H1 (cell line): Measurements from ENCODE around the gene ARHGAP42. TPM values are rescaled to one million over a fixed set of nuclear protein-coding genes. Genes with fewer than 3 reads are reported as not detected.

Source experiments
- CTCF ChIA-PET: fragments of 300-600 bp; sonication (Branson Sonifier 250); formaldehyde crosslinking; loops from one replicate; lab custom pipeline; 2021; ENCODE audit not compliant: partially characterized antibody; lab: Charles Lee
- POLR2A ChIA-PET: fragments of 300-600 bp; sonication (Branson Sonifier 250); formaldehyde crosslinking; loops from one replicate; lab custom pipeline; 2021; ENCODE audit warnings: inconsistent platforms; ENCODE audit not compliant: partially characterized antibody; lab: Charles Lee
- DNase-seq, 2 experiments: peaks; one replicate each; pipeline versions ENCODE4 v3.0.0 to v3.0.0-alpha.2; 2010 to 2022; ENCODE audit warnings: low spot score in 2 of 2, low read depth in 1 of 2, mixed read lengths in 1 of 2
- FAIRE-seq: peaks from 2 replicates; lab custom pipeline; 2011; peaks lifted over from hg19 to GRCh38; lab: Jason Lieb, UNC
- H2AFZ ChIP-seq: 2 replicates; pipeline ENCODE4 v1.8.1; 2012; ENCODE audit warnings: low read length, inconsistent platforms
- H2AK5ac ChIP-seq: 2 replicates; pipeline ENCODE4 v1.6.1; 2013; ENCODE audit warnings: low read depth, low read length
- H2BK120ac ChIP-seq: replicated peaks from 2 replicates; pipeline ENCODE3; 2013; ENCODE audit warnings: low read depth, low read length, inconsistent platforms
- H2BK12ac ChIP-seq: 2 replicates; pipeline ENCODE4 v1.6.1; 2013; ENCODE audit warnings: low read depth, low read length
- H2BK15ac ChIP-seq: 2 replicates; pipeline ENCODE4 v1.6.1; 2013; ENCODE audit warnings: low read length
- H2BK20ac ChIP-seq: 2 replicates; pipeline ENCODE4 v1.6.1; 2013; ENCODE audit warnings: low read length
- H2BK5ac ChIP-seq: 2 replicates; pipeline ENCODE4 v1.6.1; 2013; ENCODE audit warnings: low read depth, low read length
- H3K14ac ChIP-seq: 2 replicates; pipeline ENCODE4 v1.6.1; 2013; ENCODE audit warnings: inconsistent platforms; ENCODE audit not compliant: insufficient read length
- H3K18ac ChIP-seq: 2 replicates; pipeline ENCODE4 v1.6.1; 2013; ENCODE audit warnings: low read length; ENCODE audit errors: extremely low read depth
- H3K23ac ChIP-seq: 2 replicates; pipeline ENCODE4 v1.6.1; 2013; ENCODE audit warnings: inconsistent platforms; ENCODE audit not compliant: insufficient read length
- H3K23me2 ChIP-seq: 2 replicates; pipeline ENCODE4 v1.6.1; 2013; ENCODE audit warnings: low read depth, low read length
- H3K27ac ChIP-seq: 2 replicates; pipeline ENCODE4 v1.6.1; 2011; ENCODE audit warnings: low read depth, low read length, inconsistent platforms
- H3K27me3 ChIP-seq, 4 experiments: replicated peaks in 1 of 4; 1 replicate in 1 of 4; 2 replicates in 3 of 4; pipeline versions ENCODE4 v1.6.1 to v1.8.1; 2011 to 2013; ENCODE audit warnings: low read length in 3 of 4, mild to moderate bottlenecking in 3 of 4, inconsistent platforms in 2 of 4, mixed read lengths in 2 of 4, moderate library complexity in 1 of 4; ENCODE audit not compliant: control insufficient read depth in 3 of 4, insufficient read depth in 3 of 4; ENCODE audit errors: extremely low read depth in 1 of 4
- H3K36me3 ChIP-seq, 4 experiments: 2 replicates each; pipeline versions ENCODE4 v1.6.1 to v1.8.1; 2011 to 2013; ENCODE audit warnings: mild to moderate bottlenecking in 4 of 4, low read length in 3 of 4, moderate library complexity in 2 of 4, control low read depth in 1 of 4, inconsistent platforms in 1 of 4; ENCODE audit not compliant: insufficient read depth in 4 of 4, control insufficient read depth in 2 of 4
- H3K4ac ChIP-seq: replicated peaks from 2 replicates; pipeline ENCODE3; 2013; ENCODE audit warnings: low read length, low read depth, mixed read lengths, inconsistent platforms; ENCODE audit not compliant: insufficient read length
- H3K4me1 ChIP-seq, 4 experiments: replicated peaks in 1 of 4; 1 replicate in 1 of 4; 2 replicates in 3 of 4; pipeline versions ENCODE4 v1.6.1 to v1.8.1; 2011 to 2013; ENCODE audit warnings: low read length in 3 of 4, inconsistent platforms in 2 of 4, mixed read lengths in 1 of 4; ENCODE audit not compliant: insufficient read depth in 4 of 4, control insufficient read depth in 3 of 4
- H3K4me2 ChIP-seq, 2 experiments: 2 replicates each; pipeline versions ENCODE4 v1.6.1 to v1.8.1; 2011 to 2013; ENCODE audit warnings: low read depth in 2 of 2, low read length in 2 of 2, control low read depth in 1 of 2, inconsistent platforms in 1 of 2, mild to moderate bottlenecking in 1 of 2; ENCODE audit not compliant: insufficient read depth in 1 of 2
- H3K4me3 ChIP-seq, 4 experiments: fragments of 200-600, 300-600 bp in 1 of 4; sonication (generic), shearing (Covaris generic), sonication (Bioruptor Twin) in 1 of 4; 2 replicates each; pipeline versions ENCODE4 v1.5.1 to v1.8.1; 2011 to 2016; ENCODE audit warnings: low read length in 4 of 4, low read depth in 3 of 4, control low read depth in 2 of 4, inconsistent platforms in 2 of 4, mild to moderate bottlenecking in 2 of 4, mixed read lengths in 1 of 4, moderate library complexity in 1 of 4; ENCODE audit not compliant: insufficient read depth in 2 of 4; ENCODE audit errors: extremely low read depth in 1 of 4
- H3K56ac ChIP-seq: replicated peaks from 2 replicates; pipeline ENCODE3; 2013; ENCODE audit warnings: low read depth, mild to moderate bottlenecking, mixed read lengths, low read length, inconsistent platforms; ENCODE audit not compliant: insufficient read length
- H3K79me1 ChIP-seq: 2 replicates; pipeline ENCODE4 v1.6.1; 2013; ENCODE audit warnings: low read depth, low read length, control low read depth
- H3K79me2 ChIP-seq, 2 experiments: 2 replicates each; pipeline versions ENCODE4 v1.6.1 to v1.8.1; 2012 to 2013; ENCODE audit warnings: low read length in 2 of 2, mild to moderate bottlenecking in 2 of 2, inconsistent platforms in 1 of 2; ENCODE audit not compliant: insufficient read depth in 2 of 2, control insufficient read depth in 1 of 2
- H3K9ac ChIP-seq, 4 experiments: replicated peaks in 1 of 4; 1 replicate in 1 of 4; 2 replicates in 3 of 4; pipeline versions ENCODE4 v1.6.1 to v1.8.1; 2011 to 2013; ENCODE audit warnings: low read depth in 3 of 4, low read length in 3 of 4, control low read depth in 2 of 4, mild to moderate bottlenecking in 2 of 4, moderate library complexity in 2 of 4, inconsistent platforms in 1 of 4; ENCODE audit errors: extremely low read depth in 1 of 4
- H3K9me3 ChIP-seq, 2 experiments: 2 replicates each; pipeline versions ENCODE4 v1.6.1 to v1.8.1; 2012 to 2013; ENCODE audit warnings: mild to moderate bottlenecking in 2 of 2, moderate library complexity in 2 of 2, control low read depth in 1 of 2, inconsistent platforms in 1 of 2, low read depth in 1 of 2, low read length in 1 of 2, mixed read lengths in 1 of 2; ENCODE audit not compliant: insufficient read depth in 2 of 2
- H4K20me1 ChIP-seq, 2 experiments: replicated peaks in 1 of 2; 2 replicates each; pipeline versions ENCODE3 to v1.8.1; 2011 to 2013; ENCODE audit warnings: inconsistent platforms in 2 of 2, low read length in 2 of 2, mild to moderate bottlenecking in 1 of 2; ENCODE audit not compliant: insufficient read depth in 2 of 2, control insufficient read depth in 1 of 2
- H4K5ac ChIP-seq: 2 replicates; pipeline ENCODE4 v1.6.1; 2013; ENCODE audit warnings: low read length, low read depth, mixed read lengths, inconsistent platforms; ENCODE audit not compliant: insufficient read length
- H4K8ac ChIP-seq: 2 replicates; pipeline ENCODE4 v1.8.0; 2013; ENCODE audit warnings: mild to moderate bottlenecking, moderate library complexity, low read length, inconsistent platforms; ENCODE audit not compliant: insufficient read depth; ENCODE audit errors: extremely low read depth
- H4K91ac ChIP-seq: replicated peaks from 2 replicates; pipeline ENCODE3; 2013; ENCODE audit warnings: low read length, mixed read lengths, inconsistent platforms; ENCODE audit not compliant: insufficient read length
- BCL11A ChIP-seq, 2 experiments: IDR thresholded peaks; one replicate each; pipeline ENCODE4 v1.6.1; 2011; ENCODE audit warnings: low read depth in 2 of 2, low read length in 2 of 2, mild to moderate bottlenecking in 2 of 2
- CBX5 ChIP-seq: fragments of 300-800, 300-1000 bp; sonication (generic); IDR thresholded peaks from 2 replicates; pipeline ENCODE4 v1.7.1; 2016; ENCODE audit warnings: antibody characterized with exemption, low read length, low read depth
- CHD1 ChIP-seq: IDR thresholded peaks from 2 replicates; pipeline ENCODE4 v1.6.1; 2012; ENCODE audit warnings: low read depth, low read length, improper control_type of control experiment
- CHD2 ChIP-seq: IDR thresholded peaks from 2 replicates; pipeline ENCODE4 v1.6.1; 2012; ENCODE audit warnings: low read length, improper control_type of control experiment
- EZH2 ChIP-seq: fragments of 200-600 bp; sonication (generic); IDR thresholded peaks from 2 replicates; pipeline ENCODE4 v1.7.1; 2012; ENCODE audit warnings: low read depth, mild to moderate bottlenecking, moderate library complexity, low read length, inconsistent platforms; ENCODE audit not compliant: severe bottlenecking
- GTF2F1 ChIP-seq: IDR thresholded peaks from 2 replicates; pipeline ENCODE4 v1.6.1; 2012; ENCODE audit warnings: low read depth, low read length, improper control_type of control experiment, borderline replicate concordance
- KDM4A ChIP-seq: IDR thresholded peaks from one replicate; pipeline ENCODE4 v1.7.1; 2012; ENCODE audit warnings: low read depth, mild to moderate bottlenecking, moderate library complexity, low read length, inconsistent platforms; ENCODE audit not compliant: severe bottlenecking
- NRF1 ChIP-seq: IDR thresholded peaks from 2 replicates; pipeline ENCODE4 v1.6.1; 2011; ENCODE audit warnings: mild to moderate bottlenecking, low read depth, low read length, improper control_type of control experiment
- RXRA ChIP-seq: IDR thresholded peaks from 2 replicates; pipeline ENCODE4 v1.6.1; 2011; ENCODE audit warnings: low read depth, mild to moderate bottlenecking, low read length, moderate library complexity; ENCODE audit not compliant: insufficient read depth
- SIN3A ChIP-seq, 2 experiments: IDR thresholded peaks in 1 of 2; conservative IDR thresholded peaks in 1 of 2; 2 replicates each; pipeline ENCODE4 v1.6.1; 2011 to 2012; ENCODE audit warnings: low read length in 2 of 2, improper control_type of control experiment in 1 of 2, low read depth in 1 of 2, mild to moderate bottlenecking in 1 of 2
- SIRT6 ChIP-seq: IDR thresholded peaks from one replicate; pipeline ENCODE4 v1.7.1; 2012; ENCODE audit warnings: low read length, inconsistent platforms
- SIX5 ChIP-seq: IDR thresholded peaks from 2 replicates; pipeline ENCODE4 v1.6.1; 2011; ENCODE audit warnings: mild to moderate bottlenecking, low read depth, low read length
- TBP ChIP-seq: IDR thresholded peaks from 2 replicates; pipeline ENCODE4 v1.6.1; 2011; ENCODE audit warnings: low read depth, low read length, improper control_type of control experiment
- WGBS, 2 experiments: shearing (Covaris generic) in 1 of 2; methylation state at CpG; one replicate each; pipeline versions ENCODE4 v1.1.6 to v1.1.7; 2013 to 2015; ENCODE audit warnings: low lambda C conversion rate in 2 of 2, mixed read lengths in 2 of 2, inconsistent platforms in 1 of 2, low coverage in 1 of 2, missing lambda C conversion rate in 1 of 2; ENCODE audit not compliant: insufficient replicate concordance in 2 of 2, insufficient coverage in 1 of 2, insufficient read length in 1 of 2; ENCODE audit errors: extremely low coverage in 1 of 2, missing lambda C conversion rate in 1 of 2; 5-methylcytosine and 5-hydroxymethylcytosine counted together
- polyA plus RNA-seq, 7 experiments: library from polyadenylated mRNA; depleted of rRNA in 3 of 7; stranded (reverse) in 5 of 7; unstranded in 2 of 7; fragments of >200 nt in 5 of 7; fragments of 200-250 nt in 2 of 7; gene quantifications; 1 replicate in 5 of 7; 2 replicates in 1 of 7; 4 replicates in 1 of 7; pipeline versions ENCODE4 v1.2.1 to v1.2.3, GENCODE V29; 2011 to 2013; ENCODE audit warnings: missing spikeins in 2 of 7, mixed read lengths in 2 of 7
- total RNA-seq: library from RNA; stranded (reverse); fragmentation: NEBNext Ultra II Directional; extraction: Animal tissue kit (Norgen Biotek cat#: 25700); gene quantifications from 2 replicates; pipeline ENCODE4 v1.2.1, GENCODE V29; 2021
- TF ChIP-seq, protein P1 (sequence below): IDR thresholded peaks from 2 replicates; pipeline ENCODE4 v1.6.1; 2011; ENCODE audit warnings: low read length, improper control_type of control experiment

Gene ARHGAP42
- total and polyA plus RNA-seq, 2 of the 8 experiments (the other 6 are each of a cell fraction or from before 2014, with no cell fraction given), result 22.2 to 33.5 TPM

DNA sequence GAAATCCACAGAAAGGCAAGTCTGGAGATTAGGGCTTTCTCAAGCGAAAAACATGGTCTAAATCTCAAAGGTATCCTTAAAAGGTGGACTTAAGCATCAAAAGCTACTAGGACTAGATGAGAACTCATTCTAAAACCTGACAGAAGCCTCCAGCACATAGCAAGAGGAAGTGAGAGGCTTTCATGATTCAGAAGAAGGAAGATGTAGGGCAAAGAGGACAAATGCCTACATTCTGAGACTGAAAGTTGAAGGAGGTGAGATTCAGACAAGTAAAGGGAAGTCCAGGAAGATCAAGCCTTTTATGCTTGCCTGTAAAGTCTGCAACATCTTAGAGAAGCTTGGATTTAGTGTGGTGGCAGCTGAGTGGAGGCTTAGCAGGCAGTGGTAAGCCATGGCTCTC is 343.6 kb downstream of the ARHGAP42 start:
- no peak overlapping the region for H3K56ac ChIP-seq
- DNase-seq (no peak), FAIRE-seq (no peak)
- no peak overlapping the region for H3K4ac ChIP-seq
- WGBS, 2 experiments, result 65% methylated on average over 1 of the region's 1 CpG; no CpG with 5 or more reads in 1 of the 2 experiments
- no peaks in the 10 kb centered on the region for H3K79me2 ChIP-seq
- no peaks in the 10 kb centered on the region for H3K36me3 ChIP-seq
- H3K4me1 ChIP-seq, result no peaks in the 10 kb centered on the region
- H2BK5ac ChIP-seq, result no peak overlapping the region
- no peaks in the 10 kb centered on the region for H3K27me3 ChIP-seq
- no peak overlapping the region for H3K4me2 ChIP-seq
- no peak overlapping the region for H3K4me3 ChIP-seq
- H2AFZ ChIP-seq, result no peak overlapping the region
- H3K27ac ChIP-seq, result no peak overlapping the region
- H4K5ac ChIP-seq, result no peak overlapping the region
- no peaks in the 10 kb centered on the region for H3K79me1 ChIP-seq
- no peaks in the 10 kb centered on the region for H4K20me1 ChIP-seq
- H3K9ac ChIP-seq, result no peak overlapping the region
- ChIA-PET POLR2A (no interaction called here), CTCF (interaction anchor here (0.6 kb wide), 1 partner anchor 83 kb away, joined by 3 read pairs; no protein-coding TSS in a partner anchor)
- no peak overlapping the region for H2BK15ac ChIP-seq
- no peak overlapping the region for H3K14ac ChIP-seq
- H2AK5ac ChIP-seq, result no peak overlapping the region
- H3K23ac ChIP-seq, result no peak overlapping the region
- no peak overlapping the region for H3K18ac ChIP-seq
- no peaks in the 10 kb centered on the region for H3K9me3 ChIP-seq
- no peak overlapping the region for H2BK12ac ChIP-seq
- H2BK20ac ChIP-seq, result no peak overlapping the region
- no peak overlapping the region for H2BK120ac ChIP-seq
- no peak overlapping the region for H4K91ac ChIP-seq
- H3K23me2 ChIP-seq, result no peaks in the 10 kb centered on the region
- no peak overlapping the region for H4K8ac ChIP-seq
- no peak for TF ChIP-seq RXRA
- no peak for TF ChIP-seq CHD1
- TF ChIP-seq, protein P1, sequence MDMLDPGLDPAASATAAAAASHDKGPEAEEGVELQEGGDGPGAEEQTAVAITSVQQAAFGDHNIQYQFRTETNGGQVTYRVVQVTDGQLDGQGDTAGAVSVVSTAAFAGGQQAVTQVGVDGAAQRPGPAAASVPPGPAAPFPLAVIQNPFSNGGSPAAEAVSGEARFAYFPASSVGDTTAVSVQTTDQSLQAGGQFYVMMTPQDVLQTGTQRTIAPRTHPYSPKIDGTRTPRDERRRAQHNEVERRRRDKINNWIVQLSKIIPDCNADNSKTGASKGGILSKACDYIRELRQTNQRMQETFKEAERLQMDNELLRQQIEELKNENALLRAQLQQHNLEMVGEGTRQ, result no peak
- no peak for TF ChIP-seq SIN3A (conservative IDR thresholded peaks at IDR 0.05 in 1 of 2, IDR thresholded peaks at IDR 0.05 in 1 of 2; ENCODE audit: low read depth in 1 of 2, low read length in 2 of 2)
- no peak for TF ChIP-seq NRF1
- no peak for TF ChIP-seq GTF2F1
- no peak for TF ChIP-seq SIX5
- no peak for TF ChIP-seq TBP
- TF ChIP-seq BCL11A (IDR thresholded peaks at IDR 0.05; ENCODE audit: low read depth in 2 of 2, low read length in 2 of 2), result no peak
- no peak for TF ChIP-seq EZH2
- no peak for TF ChIP-seq CBX5
- TF ChIP-seq SIRT6, result no peak
- TF ChIP-seq CHD2, result no peak
- no peak for TF ChIP-seq KDM4A
